GM23248 (cell line): ENCODE measurements around the gene GABBR2. TPM values are rescaled to one million over a fixed set of nuclear protein-coding genes. Genes with fewer than 3 reads are reported as not detected.
"Not testable (repeated sequence)": the region's sequence is repeated elsewhere in the genome, so short reads cannot be mapped to it uniquely, and the experiment has no call there.

Experiments
- DNase-seq: peaks from one replicate; pipeline ENCODE4 v3.0.0-alpha.2; 2015
- H2AFZ ChIP-seq: fragments of 200-600 bp; sonication (generic); 2 replicates; pipeline ENCODE4 v1.6.1; 2016; ENCODE audit warnings: antibody characterized with exemption
- H3F3A ChIP-seq: fragments of 200-600 bp; sonication (generic); 2 replicates; pipeline ENCODE4 v1.6.1; 2016; ENCODE audit warnings: mild to moderate bottlenecking, antibody characterized with exemption, mixed run types; ENCODE audit not compliant: insufficient read depth
- H3K27ac ChIP-seq: fragments of 200-600 bp; sonication (generic); 2 replicates; pipeline ENCODE4 v1.5.1; 2016; ENCODE audit warnings: mild to moderate bottlenecking
- H3K27me3 ChIP-seq: fragments of 200-600 bp; sonication (generic); replicated peaks from 2 replicates; pipeline ENCODE4 v1.6.1; 2016; ENCODE audit warnings: mild to moderate bottlenecking; ENCODE audit not compliant: insufficient read depth
- H3K36me3 ChIP-seq: fragments of 200-600 bp; sonication (generic); 2 replicates; pipeline ENCODE4 v1.6.1; 2016; ENCODE audit warnings: low read depth, mild to moderate bottlenecking
- H3K4me1 ChIP-seq: fragments of 200-600 bp; sonication (generic); 2 replicates; pipeline ENCODE4 v1.6.1; 2016; ENCODE audit warnings: mild to moderate bottlenecking; ENCODE audit not compliant: insufficient read depth
- H3K4me2 ChIP-seq: fragments of 200-600 bp; sonication (generic); one replicate; pipeline ENCODE4 v1.6.1; 2016; ENCODE audit warnings: mild to moderate bottlenecking; ENCODE audit not compliant: unreplicated experiment
- H3K4me3 ChIP-seq: fragments of 200-600 bp; sonication (generic); 2 replicates; pipeline ENCODE4 v1.5.1; 2016; ENCODE audit warnings: mild to moderate bottlenecking
- H3K79me2 ChIP-seq: fragments of 200-600 bp; sonication (generic); 2 replicates; pipeline ENCODE4 v1.6.1; 2016; ENCODE audit warnings: mild to moderate bottlenecking; ENCODE audit not compliant: insufficient read depth
- H3K9ac ChIP-seq: fragments of 200-600 bp; sonication (generic); 2 replicates; pipeline ENCODE4 v1.6.1; 2016; ENCODE audit warnings: mild to moderate bottlenecking
- H3K9me2 ChIP-seq: fragments of 200-600 bp; sonication (generic); 2 replicates; pipeline ENCODE4 v1.6.1; 2016; ENCODE audit warnings: mixed run types, mild to moderate bottlenecking, moderate library complexity; ENCODE audit not compliant: insufficient read depth
- H3K9me3 ChIP-seq: fragments of 200-600 bp; sonication (generic); one replicate; pipeline ENCODE4 v1.6.1; 2017; ENCODE audit warnings: low read depth
- H4K20me1 ChIP-seq: fragments of 200-600 bp; sonication (generic); 2 replicates; pipeline ENCODE4 v1.6.0; 2016; ENCODE audit not compliant: insufficient read depth
- EZH2 ChIP-seq: fragments of 200-600 bp; sonication (generic); IDR thresholded peaks from 2 replicates; pipeline ENCODE4 v1.6.1; 2018; ENCODE audit warnings: antibody characterized with exemption, mild to moderate bottlenecking; ENCODE audit not compliant: insufficient read depth, poor library complexity, severe bottlenecking
- EZH2phosphoT487 ChIP-seq: fragments of 200-600 bp; sonication (generic); IDR thresholded peaks from 2 replicates; pipeline ENCODE4 v1.6.1; 2018; ENCODE audit warnings: antibody characterized with exemption, moderate library complexity, mild to moderate bottlenecking, low read depth; ENCODE audit not compliant: insufficient read depth
- WGBS, 2 experiments: methylation state at CpG; one replicate each; pipeline ENCODE4 v1.1.6; 2015 to 2017; ENCODE audit warnings: low lambda C conversion rate in 2 of 2, low coverage in 1 of 2; ENCODE audit errors: missing lambda C conversion rate in 2 of 2; 5-methylcytosine and 5-hydroxymethylcytosine counted together
- in situ Hi-C: fragments of 300-500 bp; cut with MboI; formaldehyde crosslinking; loops from 2 replicates; pipeline ENCODE4 v1.15.0; 2020
- polyA plus RNA-seq: library from polyadenylated mRNA; unstranded; fragments of >200 nt; fragmentation: Nextera tagmentation; extraction: Ambion mirVana; gene quantifications from 2 replicates; pipeline ENCODE4 v1.2.1, GENCODE V29; 2016
- total RNA-seq: library from RNA; depleted of rRNA; stranded (reverse); fragments of >200 nt; shearing (Covaris generic); gene quantifications from 2 replicates; pipeline ENCODE4 v1.2.3, GENCODE V29; 2014

The GABBR2 gene
- total and polyA plus RNA-seq, 2 experiments from 2014 or later, result 7.5 to 13.4 TPM

- 28 to 31% methylated on average over 4 of the region's 4 CpGs for WGBS, 2 experiments
- Histone ChIP-seq H3K4me1 (no peaks in the 10 kb centered on the region), H3K4me3 (no peak overlapping the region), H2AFZ (no peak overlapping the region), H3K4me2 (no peak overlapping the region), H4K20me1 (no peaks in the 10 kb centered on the region), H3K27ac (no peak overlapping the region), H3K9ac (no peak overlapping the region), H3K27me3 (no peaks in the 10 kb centered on the region), H3F3A (no peaks in the 10 kb centered on the region), H3K79me2 (no peaks in the 10 kb centered on the region), H3K9me3 (no peaks in the 10 kb centered on the region), H3K9me2 (no peaks in the 10 kb centered on the region), H3K36me3 (no peaks in the 10 kb centered on the region)
- in situ Hi-C loops, result no loop called here
- no peak for DNase-seq
- TF ChIP-seq EZH2phosphoT487 (no peak), EZH2 (no peak)
Measured at GRCh38 chr9:98589102-98589501, 119.6 kb downstream of the GABBR2 start.

DNA sequence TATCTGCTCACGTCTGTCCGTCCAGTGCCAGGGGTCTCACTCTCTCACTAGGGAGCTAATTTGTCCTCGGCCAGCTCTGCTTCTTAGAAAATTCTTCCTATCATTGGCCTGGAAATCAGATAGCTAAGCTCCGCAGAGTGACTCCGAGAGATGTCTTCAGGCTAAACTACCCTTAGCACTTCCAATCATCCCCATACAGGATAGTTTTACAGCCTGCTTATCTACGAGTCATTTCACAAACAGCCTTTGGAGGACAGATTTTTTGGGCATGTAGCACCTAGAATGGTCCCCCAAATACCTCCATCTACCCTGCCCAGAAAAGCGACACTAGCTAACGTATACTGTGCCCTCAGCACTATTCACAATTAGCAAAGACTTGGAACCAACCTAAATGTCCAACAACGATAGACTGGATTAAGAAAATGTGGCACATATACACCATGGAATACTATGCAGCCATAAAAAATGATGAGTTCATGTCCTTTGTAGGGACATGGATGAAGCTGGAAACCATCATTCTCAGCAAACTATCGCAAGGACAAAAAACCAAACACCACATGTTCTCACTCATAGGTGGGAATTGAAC lies 123.8 kb downstream of the GABBR2 start:
- H3K9ac ChIP-seq, H3K36me3 ChIP-seq, H3K27me3 ChIP-seq, DNase-seq, H3F3A ChIP-seq, H2AFZ ChIP-seq, H3K79me2 ChIP-seq, H3K4me1 ChIP-seq, H3K4me3 ChIP-seq, in situ Hi-C loops, H3K9me2 ChIP-seq, H3K4me2 ChIP-seq, H4K20me1 ChIP-seq, H3K27ac ChIP-seq, H3K9me3 ChIP-seq: not testable (repeated sequence)
- WGBS, 2 experiments, result 58% methylated on average over 9 of the region's 10 CpGs

GRCh38 chr9:98584059-98584458 lies 124.7 kb downstream of the GABBR2 start:
- H3K36me3 ChIP-seq, result no peaks in the 10 kb centered on the region
- in situ Hi-C loops, result no loop called here
- no peaks in the 10 kb centered on the region for H4K20me1 ChIP-seq
- no peaks in the 10 kb centered on the region for H3K9me2 ChIP-seq
- no peaks in the 10 kb centered on the region for H3K4me1 ChIP-seq
- no peaks in the 10 kb centered on the region for H3K79me2 ChIP-seq
- H3K4me3 ChIP-seq, result no peak overlapping the region
- H3F3A ChIP-seq, result no peaks in the 10 kb centered on the region
- no peak overlapping the region for H3K4me2 ChIP-seq
- TF ChIP-seq EZH2 (no peak), EZH2phosphoT487 (no peak)
- no peaks in the 10 kb centered on the region for H3K9me3 ChIP-seq
- no peak overlapping the region for H3K9ac ChIP-seq
- no peaks in the 10 kb centered on the region for H3K27me3 ChIP-seq
- no peak overlapping the region for H2AFZ ChIP-seq
- no peak for DNase-seq
- H3K27ac ChIP-seq, result no peak overlapping the region
- WGBS, 2 experiments, result 0% methylated on average over 1 of the region's 1 CpG

DNA sequence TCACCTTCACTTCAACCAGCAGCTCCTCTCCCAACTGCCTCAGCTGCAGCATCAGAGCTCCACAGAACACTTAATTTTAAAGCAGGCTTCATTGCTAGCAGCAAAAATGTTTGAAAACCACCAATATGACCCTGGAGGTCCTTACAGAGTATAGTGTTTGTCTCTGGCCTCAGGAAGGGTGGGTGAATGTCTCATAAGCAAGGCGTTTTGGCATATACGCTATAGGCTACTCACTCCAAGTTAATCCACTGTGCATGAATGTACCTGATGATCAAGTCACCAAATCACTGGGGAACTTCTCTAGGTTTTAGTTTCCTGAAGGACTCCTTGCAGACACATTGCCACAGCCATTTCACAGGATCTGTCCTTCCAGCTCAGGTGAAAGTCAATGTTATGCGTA lies 125.3 kb downstream of the GABBR2 start:
- Histone ChIP-seq H3K9ac (no peak overlapping the region), H4K20me1 (no peaks in the 10 kb centered on the region), H3K4me1 (no peaks in the 10 kb centered on the region), H3F3A (no peaks in the 10 kb centered on the region), H3K4me2 (no peak overlapping the region), H3K4me3 (no peak overlapping the region), H3K27ac (no peak overlapping the region), H3K9me3 (no peaks in the 10 kb centered on the region), H3K27me3 (no peaks in the 10 kb centered on the region), H3K9me2 (no peaks in the 10 kb centered on the region), H3K79me2 (no peaks in the 10 kb centered on the region), H3K36me3 (no peaks in the 10 kb centered on the region), H2AFZ (no peak overlapping the region)
- in situ Hi-C loops, result no loop called here
- TF ChIP-seq EZH2 (no peak), EZH2phosphoT487 (no peak)
- no peak for DNase-seq
- WGBS, 2 experiments, result 73 to 88% methylated on average over 3 of the region's 3 CpGs

- WGBS, 2 experiments, result 61 to 67% methylated on average over 11 of the region's 11 CpGs
- H3K27me3 ChIP-seq, result no peaks in the 10 kb centered on the region
- no peaks in the 10 kb centered on the region for H3F3A ChIP-seq
- DNase-seq, result no peak
- no peak overlapping the region for H3K4me3 ChIP-seq
- no peaks in the 10 kb centered on the region for H3K4me1 ChIP-seq
- H3K9ac ChIP-seq, result no peak overlapping the region
- no peaks in the 10 kb centered on the region for H4K20me1 ChIP-seq
- H3K4me2 ChIP-seq, result no peak overlapping the region
- H3K9me2 ChIP-seq, result no peaks in the 10 kb centered on the region
- TF ChIP-seq EZH2 (no peak), EZH2phosphoT487 (no peak)
- in situ Hi-C loops, result no loop called here
- H2AFZ ChIP-seq, result no peak overlapping the region
- no peaks in the 10 kb centered on the region for H3K79me2 ChIP-seq
- H3K9me3 ChIP-seq, result no peaks in the 10 kb centered on the region
- no peak overlapping the region for H3K27ac ChIP-seq
- no peaks in the 10 kb centered on the region for H3K36me3 ChIP-seq
Measured at GRCh38 chr9:98580956-98581355, 127.8 kb downstream of the GABBR2 start.
